ENCODE measurements around the gene LYSMD3.

The LYSMD3 gene

GRCh38 chr5:90549729-90550275, 20.4 kb upstream of the LYSMD3 start:
- no peak for TF ChIP-seq CTCF (IDR thresholded peaks at IDR 0.05)
- no peak overlapping the region for H3K9ac ChIP-seq
- no peaks in the 10 kb centered on the region for H3K36me3 ChIP-seq (ENCODE audit: control insufficient read depth, insufficient read depth, low read length)
- H3K27me3 ChIP-seq (ENCODE audit: control insufficient read depth, insufficient read depth, low read length): no peaks in the 10 kb centered on the region
- no peak overlapping the region for H3K4me2 ChIP-seq (ENCODE audit: low read length)
- no peak overlapping the region for H2AFZ ChIP-seq
- H3K27ac ChIP-seq: no peak overlapping the region
- H3K4me1 ChIP-seq: no peaks in the 10 kb centered on the region
- no peak overlapping the region for H3K4me3 ChIP-seq (ENCODE audit: low read depth, low read length)
- H3K79me2 ChIP-seq: no peaks in the 10 kb centered on the region
- no peaks in the 10 kb centered on the region for H3K9me3 ChIP-seq (ENCODE audit: control insufficient read depth, low read length)

GRCh38 chr5:90549223-90549622, 19.8 kb upstream of the LYSMD3 start:
- Histone ChIP-seq H3K27me3 (ENCODE audit: control insufficient read depth, insufficient read depth, low read length) (no peaks in the 10 kb centered on the region), H3K27ac (no peak overlapping the region), H3K4me2 (ENCODE audit: low read length) (no peak overlapping the region), H3K4me1 (no peaks in the 10 kb centered on the region), H3K9me3 (ENCODE audit: control insufficient read depth, low read length) (no peaks in the 10 kb centered on the region), H3K79me2 (no peaks in the 10 kb centered on the region), H3K9ac (no peak overlapping the region), H2AFZ (no peak overlapping the region), H3K4me3 (ENCODE audit: low read depth, low read length) (no peak overlapping the region), H3K36me3 (ENCODE audit: control insufficient read depth, insufficient read depth, low read length) (no peaks in the 10 kb centered on the region)
- TF ChIP-seq CTCF (IDR thresholded peaks at IDR 0.05): no peak

GRCh38 chr5:90548069-90548593, 18.7 kb upstream of the LYSMD3 start:
- Histone ChIP-seq H3K4me1 (no peaks in the 10 kb centered on the region), H3K9ac (no peak overlapping the region), H3K36me3 (ENCODE audit: control insufficient read depth, insufficient read depth, low read length) (no peaks in the 10 kb centered on the region), H3K4me3 (ENCODE audit: low read depth, low read length) (no peak overlapping the region), H2AFZ (no peak overlapping the region), H3K79me2 (no peaks in the 10 kb centered on the region), H3K9me3 (ENCODE audit: control insufficient read depth, low read length) (no peaks in the 10 kb centered on the region), H3K27me3 (ENCODE audit: control insufficient read depth, insufficient read depth, low read length) (no peaks in the 10 kb centered on the region), H3K4me2 (ENCODE audit: low read length) (no peak overlapping the region), H3K27ac (no peak overlapping the region)
- TF ChIP-seq CTCF (IDR thresholded peaks at IDR 0.05): no peak

- Histone ChIP-seq H2AFZ (no peak overlapping the region), H3K4me2 (ENCODE audit: low read length) (no peak overlapping the region), H3K36me3 (ENCODE audit: control insufficient read depth, insufficient read depth, low read length) (no peaks in the 10 kb centered on the region), H3K4me3 (ENCODE audit: low read depth, low read length) (no peak overlapping the region), H3K27me3 (ENCODE audit: control insufficient read depth, insufficient read depth, low read length) (no peaks in the 10 kb centered on the region), H3K79me2 (no peaks in the 10 kb centered on the region), H3K9me3 (ENCODE audit: control insufficient read depth, low read length) (no peaks in the 10 kb centered on the region), H3K27ac (no peak overlapping the region), H3K4me1 (no peaks in the 10 kb centered on the region), H3K9ac (no peak overlapping the region)
- no peak for TF ChIP-seq CTCF (IDR thresholded peaks at IDR 0.05)
These were observed 17.7 kb upstream of the LYSMD3 start for GRCh38 chr5:90547072-90547536.

- no peak overlapping the region for H2AFZ ChIP-seq
- no peaks in the 10 kb centered on the region for H3K79me2 ChIP-seq
- H3K27ac ChIP-seq: no peak overlapping the region
- H3K4me1 ChIP-seq: no peaks in the 10 kb centered on the region
- no peaks in the 10 kb centered on the region for H3K9me3 ChIP-seq (ENCODE audit: control insufficient read depth, low read length)
- H3K9ac ChIP-seq: no peak overlapping the region
- no peak overlapping the region for H3K4me2 ChIP-seq (ENCODE audit: low read length)
- no peak for TF ChIP-seq CTCF (IDR thresholded peaks at IDR 0.05)
- H3K36me3 ChIP-seq (ENCODE audit: control insufficient read depth, insufficient read depth, low read length): no peaks in the 10 kb centered on the region
- H3K27me3 ChIP-seq (ENCODE audit: control insufficient read depth, insufficient read depth, low read length): no peaks in the 10 kb centered on the region
- no peak overlapping the region for H3K4me3 ChIP-seq (ENCODE audit: low read depth, low read length)
These were observed 16.9 kb upstream of the LYSMD3 start for GRCh38 chr5:90546216-90546837.
